ENCODE results near the gene SBF2.

SBF2 gene

DNA sequence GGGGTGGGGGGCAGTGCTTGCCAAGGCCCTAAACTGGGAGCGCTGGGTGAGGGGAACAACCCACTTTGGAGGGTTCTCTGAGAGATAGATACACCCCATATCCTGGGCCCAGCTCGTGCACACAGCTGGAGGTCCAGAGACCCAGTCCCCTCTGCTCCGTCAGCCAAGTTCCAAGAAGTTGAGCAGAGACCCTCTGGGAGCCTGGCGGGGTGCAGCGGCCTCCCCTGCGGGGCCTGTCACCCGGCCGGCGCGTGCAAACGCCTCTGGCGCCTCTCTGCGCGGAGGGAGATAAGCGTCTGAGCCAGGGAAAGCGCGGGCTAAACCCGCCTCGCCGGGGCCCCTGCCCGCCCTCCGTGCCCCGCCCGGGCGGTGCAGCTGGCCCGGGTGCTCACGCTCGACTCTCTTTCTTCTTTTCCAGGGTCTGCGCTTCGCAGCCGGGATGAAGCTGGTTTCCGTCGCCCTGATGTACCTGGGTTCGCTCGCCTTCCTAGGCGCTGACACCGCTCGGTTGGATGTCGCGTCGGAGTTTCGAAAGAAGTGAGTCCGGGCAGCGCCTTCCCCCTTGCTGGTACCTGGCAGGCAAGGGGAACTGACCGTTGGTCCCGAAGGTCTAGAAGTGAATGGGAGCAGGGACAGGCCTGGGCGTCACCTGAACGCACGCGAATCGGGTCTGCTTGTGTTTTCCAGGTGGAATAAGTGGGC, 11.4 kb upstream of the SBF2 start:
- H3K27me3 ChIP-seq (ENCODE audit: insufficient read depth, poor library complexity, severe bottlenecking) = no peaks in the 10 kb centered on the region
- H3K4me3 ChIP-seq (ENCODE audit: severe bottlenecking) = peak overlapping the region; percentile 72
- peaks cover 31% of the 10 kb centered on the region for H3K4me1 ChIP-seq (ENCODE audit: insufficient read depth, poor library complexity, severe bottlenecking)
- ATAC-seq (ENCODE audit: low read depth) = no peak
- TF ChIP-seq, protein P1, sequence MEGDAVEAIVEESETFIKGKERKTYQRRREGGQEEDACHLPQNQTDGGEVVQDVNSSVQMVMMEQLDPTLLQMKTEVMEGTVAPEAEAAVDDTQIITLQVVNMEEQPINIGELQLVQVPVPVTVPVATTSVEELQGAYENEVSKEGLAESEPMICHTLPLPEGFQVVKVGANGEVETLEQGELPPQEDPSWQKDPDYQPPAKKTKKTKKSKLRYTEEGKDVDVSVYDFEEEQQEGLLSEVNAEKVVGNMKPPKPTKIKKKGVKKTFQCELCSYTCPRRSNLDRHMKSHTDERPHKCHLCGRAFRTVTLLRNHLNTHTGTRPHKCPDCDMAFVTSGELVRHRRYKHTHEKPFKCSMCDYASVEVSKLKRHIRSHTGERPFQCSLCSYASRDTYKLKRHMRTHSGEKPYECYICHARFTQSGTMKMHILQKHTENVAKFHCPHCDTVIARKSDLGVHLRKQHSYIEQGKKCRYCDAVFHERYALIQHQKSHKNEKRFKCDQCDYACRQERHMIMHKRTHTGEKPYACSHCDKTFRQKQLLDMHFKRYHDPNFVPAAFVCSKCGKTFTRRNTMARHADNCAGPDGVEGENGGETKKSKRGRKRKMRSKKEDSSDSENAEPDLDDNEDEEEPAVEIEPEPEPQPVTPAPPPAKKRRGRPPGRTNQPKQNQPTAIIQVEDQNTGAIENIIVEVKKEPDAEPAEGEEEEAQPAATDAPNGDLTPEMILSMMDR (IDR thresholded peaks at IDR 0.05; ENCODE audit: poor library complexity, severe bottlenecking) = no peak
- no peak for DNase-seq (ENCODE audit: low spot score)
- peak overlapping the region; percentile 96 for H3K27ac ChIP-seq (ENCODE audit: poor library complexity, severe bottlenecking)
- no peaks in the 10 kb centered on the region for H3K9me3 ChIP-seq (ENCODE audit: severe bottlenecking)
- H3K36me3 ChIP-seq (ENCODE audit: low read depth) = peaks cover 11% of the 10 kb centered on the region

DNA sequence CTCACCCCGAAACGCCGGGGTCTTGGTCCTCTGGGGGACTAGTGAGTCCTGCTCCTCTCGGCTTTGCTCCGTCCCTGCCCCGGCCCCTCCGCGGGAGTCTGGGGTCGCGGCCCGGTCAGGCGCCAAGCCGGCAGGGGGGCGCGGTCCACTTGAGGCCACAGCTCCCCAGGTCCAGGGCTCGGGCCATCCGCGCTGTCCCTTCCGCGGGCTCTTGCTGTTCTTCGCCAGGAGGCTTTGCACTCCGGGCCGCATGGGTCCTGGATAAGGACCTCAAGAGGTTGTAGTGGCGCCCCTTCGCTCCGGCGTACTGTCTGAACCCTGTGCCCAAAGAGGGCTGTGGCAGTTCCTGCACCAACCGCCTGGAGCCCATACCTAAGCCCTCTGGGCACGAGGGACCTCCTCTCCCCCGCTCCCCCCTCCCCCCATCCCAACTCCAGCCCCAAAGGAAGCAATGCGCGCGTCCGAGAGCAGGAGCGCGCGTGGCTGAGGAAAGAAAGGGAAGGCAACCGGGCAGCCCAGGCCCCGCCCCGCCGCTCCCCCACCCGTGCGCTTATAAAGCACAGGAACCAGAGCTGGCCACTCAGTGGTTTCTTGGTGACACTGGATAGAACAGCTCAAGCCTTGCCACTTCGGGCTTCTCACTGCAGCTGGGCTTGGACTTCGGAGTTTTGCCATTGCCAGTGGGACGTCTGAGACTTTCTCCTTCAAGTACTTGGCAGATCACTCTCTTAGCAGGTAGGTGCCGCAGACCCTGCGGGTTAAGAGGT, 10.7 kb upstream of the SBF2 start, which contains the start of gene ADM:
Gene ADM (plus strand): TSS at position 579 of the 767 bp plus-strand sequence. CDS start 628 bp downstream, outside the sequence.
- ATAC-seq (ENCODE audit: low read depth) = peak; percentile 21
- peak within 1 kb of the TSS; percentile 96 for H3K27ac ChIP-seq (ENCODE audit: poor library complexity, severe bottlenecking)
- H3K4me3 ChIP-seq (ENCODE audit: severe bottlenecking) = peak within 1 kb of the TSS; percentile 72
- H3K9me3 ChIP-seq (ENCODE audit: severe bottlenecking) = no peaks in the 10 kb centered on the region
- H3K36me3 ChIP-seq (ENCODE audit: low read depth) = peaks cover 16% of the 10 kb centered on the region
- TF ChIP-seq, protein P1 (IDR thresholded peaks at IDR 0.05; ENCODE audit: poor library complexity, severe bottlenecking) = peak; percentile 87
- no peaks in the 10 kb centered on the region for H3K27me3 ChIP-seq (ENCODE audit: insufficient read depth, poor library complexity, severe bottlenecking)
- DNase-seq (ENCODE audit: low spot score) = peak; percentile 92
- peaks cover 28% of the 10 kb centered on the region for H3K4me1 ChIP-seq (ENCODE audit: insufficient read depth, poor library complexity, severe bottlenecking)

DNA sequence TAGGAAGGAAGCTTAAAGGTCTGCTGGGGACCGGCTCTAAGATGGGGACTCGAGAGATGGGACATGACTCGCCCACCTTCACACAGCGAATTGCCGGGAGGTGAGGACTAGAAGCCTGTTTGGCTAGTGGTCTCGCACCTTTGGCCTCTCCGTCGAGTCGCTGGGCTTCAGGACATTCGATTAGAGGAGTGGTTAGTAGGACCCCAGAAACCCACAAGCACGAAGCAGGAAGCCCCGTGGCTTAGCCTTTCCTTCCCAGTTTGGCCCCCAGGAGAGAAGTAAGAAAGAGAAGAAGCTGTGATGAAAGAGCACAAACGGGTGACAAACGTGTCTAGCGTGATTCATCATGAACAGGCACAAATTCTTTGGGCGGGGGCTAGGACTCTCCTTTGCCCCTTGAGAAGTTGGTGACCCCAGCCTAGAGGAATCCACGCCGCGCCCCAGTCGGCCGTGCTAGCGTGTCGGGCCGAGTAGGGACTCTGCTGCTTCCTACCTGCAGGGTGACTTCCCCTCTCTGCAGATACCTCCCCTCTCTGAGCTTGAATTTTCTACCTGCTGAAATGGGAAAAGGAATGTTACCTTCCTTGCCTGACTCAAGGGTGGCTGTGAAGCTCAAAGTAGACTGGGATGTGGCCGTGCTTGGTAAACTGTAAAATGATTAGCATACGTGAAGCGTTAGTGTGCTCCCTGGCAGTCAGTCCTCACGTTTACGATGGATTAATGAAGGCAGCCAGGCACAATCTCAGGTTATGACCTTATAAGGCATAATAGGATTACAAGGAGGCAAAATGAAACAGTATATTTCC, 9.7 kb upstream of the SBF2 start:
- TF ChIP-seq, protein P1 (IDR thresholded peaks at IDR 0.05; ENCODE audit: poor library complexity, severe bottlenecking) = no peak
- ATAC-seq (ENCODE audit: low read depth) = peak; percentile 30
- peak overlapping the region; percentile 96 for H3K27ac ChIP-seq (ENCODE audit: poor library complexity, severe bottlenecking)

DNA sequence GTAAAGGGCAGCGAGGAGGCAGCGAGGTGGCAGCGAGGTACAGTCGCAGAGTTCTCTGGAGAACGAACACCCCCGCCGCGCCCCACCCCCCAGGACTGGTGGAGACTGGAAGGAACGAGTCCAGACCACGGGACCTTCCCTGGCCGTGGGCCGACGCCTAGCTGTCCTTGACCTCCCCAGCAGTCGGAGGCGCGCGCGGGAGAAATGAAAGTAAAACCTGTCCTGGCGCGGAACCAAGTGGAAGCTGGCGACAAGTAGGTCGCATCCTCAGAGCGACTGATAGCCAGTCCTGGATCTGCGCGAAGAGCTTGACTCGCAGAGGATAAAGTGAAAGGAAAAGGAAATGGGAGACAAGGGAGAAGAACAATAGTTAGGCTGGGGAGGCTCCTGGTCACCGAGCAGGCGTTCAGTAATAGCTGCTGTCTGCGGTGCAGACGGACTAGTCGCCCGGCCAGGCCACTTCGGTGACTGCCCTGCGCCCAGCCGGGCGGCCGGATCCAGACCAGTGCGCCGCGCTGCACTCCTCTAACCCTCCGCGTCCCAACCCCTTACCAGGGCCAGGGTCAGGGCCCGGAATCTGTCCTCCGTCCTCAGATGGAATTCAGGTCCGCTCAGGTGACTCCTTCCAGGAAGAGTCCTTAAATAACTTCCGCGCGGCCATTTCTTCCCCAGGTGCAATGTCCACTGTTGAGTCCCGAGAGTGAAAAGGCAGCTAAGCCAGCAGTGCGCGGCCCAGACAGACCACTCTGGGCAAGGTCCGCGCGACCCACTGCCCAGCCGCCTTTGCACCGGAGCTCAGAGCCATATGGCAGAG, 8.9 kb upstream of the SBF2 start:
- Histone ChIP-seq H3K27ac (ENCODE audit: poor library complexity, severe bottlenecking) (peak overlapping the region; percentile 96), H3K4me3 (ENCODE audit: severe bottlenecking) (peak overlapping the region; percentile 72), H3K36me3 (ENCODE audit: low read depth) (peaks cover 16% of the 10 kb centered on the region), H3K27me3 (ENCODE audit: insufficient read depth, poor library complexity, severe bottlenecking) (no peaks in the 10 kb centered on the region), H3K9me3 (ENCODE audit: severe bottlenecking) (no peaks in the 10 kb centered on the region), H3K4me1 (ENCODE audit: insufficient read depth, poor library complexity, severe bottlenecking) (peaks cover 12% of the 10 kb centered on the region)
- DNase-seq (ENCODE audit: low spot score) (peak; percentile 77), ATAC-seq (ENCODE audit: low read depth) (no peak)
- TF ChIP-seq, protein P1 (IDR thresholded peaks at IDR 0.05; ENCODE audit: poor library complexity, severe bottlenecking) = no peak

More for the DNA sequence above, 9.7 kb upstream of the SBF2 start:
- peak; percentile 71 for DNase-seq (ENCODE audit: low spot score)
- H3K4me3 ChIP-seq (ENCODE audit: severe bottlenecking) = peak overlapping the region; percentile 72
- H3K9me3 ChIP-seq (ENCODE audit: severe bottlenecking) = no peaks in the 10 kb centered on the region
- H3K4me1 ChIP-seq (ENCODE audit: insufficient read depth, poor library complexity, severe bottlenecking) = peaks cover 19% of the 10 kb centered on the region
- no peaks in the 10 kb centered on the region for H3K27me3 ChIP-seq (ENCODE audit: insufficient read depth, poor library complexity, severe bottlenecking)
- H3K36me3 ChIP-seq (ENCODE audit: low read depth) = peaks cover 16% of the 10 kb centered on the region
